NCI-H524 treated with DMSO at 0.1 percent for 48 hours (cell line): Measurements from ENCODE around the gene GREB1.

Experiments used
- DNase-seq: peaks from one replicate; lab custom pipeline; 2025; lab: John Stamatoyannopoulos, UW

GREB1 gene

DNA sequence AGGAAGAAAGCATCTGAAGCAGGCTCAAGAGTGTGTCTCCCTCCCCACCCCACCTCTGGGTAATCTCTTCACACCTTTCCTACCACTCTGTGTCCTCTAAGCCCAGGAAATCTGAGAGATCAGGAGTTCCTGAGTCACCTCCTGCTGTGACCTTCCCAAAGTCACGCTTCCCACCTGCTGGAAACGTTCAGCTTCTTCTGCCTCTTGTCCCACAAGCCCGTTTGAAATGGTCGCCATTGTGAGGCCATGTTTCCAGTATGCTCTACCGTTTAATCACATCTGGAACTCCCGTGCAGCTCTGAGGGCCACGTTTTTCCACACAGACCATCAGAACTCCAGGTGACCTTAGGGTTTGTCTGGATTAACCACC is 25.9 kb downstream of the GREB1 start:
- DNase-seq: no peak

DNA sequence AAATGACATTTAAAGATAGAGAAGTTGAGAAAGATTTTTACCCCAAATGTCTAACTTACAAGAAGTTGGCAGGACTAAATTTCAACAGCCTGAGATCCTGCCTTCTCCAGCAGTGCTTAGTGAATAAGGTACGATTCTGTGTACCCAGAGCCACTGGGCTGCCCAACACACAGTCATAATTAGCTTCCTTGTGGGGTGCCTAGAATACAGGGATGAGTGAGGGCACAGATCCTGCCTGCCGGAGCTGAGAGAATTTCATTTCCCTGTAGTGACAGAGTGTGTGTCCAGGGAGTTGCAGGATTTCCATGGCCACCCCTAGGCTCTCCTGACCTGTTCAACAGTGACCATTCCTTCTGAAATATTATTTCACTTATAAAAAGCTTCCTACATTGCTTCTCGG is 27.0 kb downstream of the GREB1 start:
- no peak for DNase-seq

GRCh38 chr2:11562011-11562410 is 28.2 kb downstream of the GREB1 start:
- no peak for DNase-seq

- DNase-seq: no peak
Measured at GRCh38 chr2:11562476-11562875, 28.6 kb downstream of the GREB1 start.

- no peak for DNase-seq
Measured at GRCh38 chr2:11563784-11564666, 30.2 kb downstream of the GREB1 start.

- DNase-seq: no peak
Measured at GRCh38 chr2:11564816-11565567, 31.1 kb downstream of the GREB1 start.

- no peak for DNase-seq
Measured at GRCh38 chr2:11566383-11566782, 32.5 kb downstream of the GREB1 start.

- DNase-seq: no peak
Measured at GRCh38 chr2:11567631-11568031, 33.8 kb downstream of the GREB1 start.

GRCh38 chr2:11568436-11568835 is 34.6 kb downstream of the GREB1 start:
- no peak for DNase-seq

- DNase-seq: no peak
Measured at GRCh38 chr2:11569636-11570035, 35.8 kb downstream of the GREB1 start.

DNA sequence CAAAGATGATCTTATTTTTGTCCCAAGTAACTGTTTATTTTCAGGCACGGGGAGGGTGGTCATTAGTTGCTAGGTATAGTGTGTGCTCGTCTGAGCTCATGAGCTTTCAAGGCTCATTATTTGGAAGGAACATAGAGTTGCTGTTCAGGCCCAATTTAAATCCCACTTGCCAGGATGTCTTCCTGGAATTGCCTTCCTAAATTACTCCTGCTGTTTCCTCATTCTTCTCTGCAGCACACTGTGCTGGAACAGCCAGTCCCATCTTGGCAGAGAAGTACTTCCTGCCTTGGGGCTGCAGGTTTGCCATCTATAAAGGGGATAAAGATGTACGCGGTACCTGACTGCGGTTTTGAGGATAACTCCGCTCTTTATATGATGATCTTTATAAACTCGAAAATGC is 37.3 kb downstream of the GREB1 start:
- no peak for DNase-seq

DNA sequence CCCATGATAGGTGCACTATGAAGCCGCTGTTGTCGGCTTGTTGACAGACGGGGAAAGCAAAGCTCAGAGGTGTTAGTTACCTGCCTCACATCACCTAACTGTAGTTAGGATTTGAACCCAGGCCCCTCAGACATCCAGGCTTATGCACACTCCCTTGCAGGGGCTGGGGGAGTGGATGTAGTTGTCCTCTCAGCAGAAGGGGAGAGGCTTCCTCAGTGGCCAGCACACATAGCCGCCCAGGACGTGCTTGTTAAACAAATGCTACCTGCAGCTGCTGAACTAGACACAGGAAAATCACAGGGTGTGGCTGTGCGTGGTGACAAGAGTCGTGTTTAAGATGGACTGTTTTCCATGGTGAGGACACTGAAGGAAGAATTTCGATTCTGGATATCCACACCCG is 39.2 kb downstream of the GREB1 start:
- no peak for DNase-seq

DNA sequence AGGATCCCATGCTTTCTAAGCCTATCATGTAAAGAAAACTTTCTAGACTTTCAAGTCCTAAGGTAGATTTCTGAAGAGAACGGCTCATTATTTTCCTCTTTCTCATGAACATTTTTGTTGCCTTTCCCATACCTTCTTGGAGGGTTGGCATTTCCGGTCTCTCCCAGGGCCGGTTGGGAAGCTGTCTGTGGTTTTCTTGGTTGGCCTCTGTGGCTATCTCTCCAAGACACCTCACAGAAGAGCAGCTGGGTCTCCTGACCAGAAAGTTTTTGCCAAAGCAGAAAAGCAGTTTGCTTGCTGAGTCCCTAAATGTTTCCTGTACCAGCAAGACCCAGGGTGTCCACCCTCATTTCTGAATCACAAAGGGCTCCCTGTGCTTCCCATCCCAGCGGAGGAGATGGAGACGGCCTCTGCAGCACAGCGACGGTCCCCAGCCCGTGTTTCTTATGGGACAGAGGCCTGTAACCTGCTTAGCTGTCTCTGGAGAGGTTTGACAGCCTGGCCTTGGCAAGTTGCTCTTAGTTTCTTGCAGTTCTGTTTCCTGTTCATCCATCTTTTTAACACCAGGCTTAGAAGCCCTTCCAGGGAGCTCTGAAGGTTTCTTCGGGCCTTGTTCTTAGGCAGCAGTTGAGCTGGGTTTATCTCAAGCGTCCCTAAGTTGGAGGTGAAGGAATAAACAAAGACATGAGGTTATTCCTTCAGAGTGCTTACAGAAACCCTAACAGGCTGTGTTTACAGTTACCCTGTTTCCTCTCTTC is 39.8 kb downstream of the GREB1 start:
- DNase-seq: no peak

DNA sequence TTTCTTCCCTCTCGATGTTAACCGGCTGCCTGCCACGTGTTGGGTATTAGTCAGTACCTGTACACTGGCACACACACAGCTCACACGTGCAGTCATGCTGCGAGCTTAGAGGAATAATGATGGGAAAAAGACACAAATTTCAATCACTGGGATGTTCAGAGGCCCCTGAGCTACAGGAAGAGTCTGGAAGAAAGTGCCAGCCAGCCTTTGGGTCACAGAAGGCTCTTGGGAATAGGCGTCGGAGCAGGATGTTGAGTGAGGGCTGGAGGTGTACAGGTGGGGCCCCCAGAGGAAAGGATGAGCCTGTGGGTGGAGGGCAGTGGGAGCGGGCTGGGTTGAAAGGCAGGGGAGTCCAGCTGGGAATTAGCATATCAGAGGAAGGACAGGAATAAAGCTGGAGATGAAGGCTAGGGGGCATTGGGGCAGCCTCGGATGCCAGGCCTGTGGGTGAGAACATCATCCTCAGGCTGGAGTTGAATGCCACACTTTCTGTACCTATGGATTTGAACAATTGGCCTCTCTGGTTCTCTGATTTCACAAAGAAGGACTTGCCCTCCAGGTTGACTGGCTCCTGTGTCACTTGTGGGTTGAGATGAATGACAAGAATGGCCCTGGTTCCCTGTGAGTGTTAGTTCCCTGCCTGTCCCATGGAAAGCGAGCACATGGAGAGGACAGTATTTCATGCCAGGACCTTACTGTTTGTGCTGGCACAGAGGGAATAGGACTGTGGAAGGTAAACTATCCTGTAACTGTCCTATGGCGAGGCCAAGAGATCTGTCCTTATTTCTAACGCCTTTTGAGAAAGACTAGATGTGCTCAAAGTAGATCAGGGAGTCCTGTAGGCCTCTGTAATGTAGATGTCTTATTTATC is 40.6 kb downstream of the GREB1 start:
- DNase-seq: no peak

DNA sequence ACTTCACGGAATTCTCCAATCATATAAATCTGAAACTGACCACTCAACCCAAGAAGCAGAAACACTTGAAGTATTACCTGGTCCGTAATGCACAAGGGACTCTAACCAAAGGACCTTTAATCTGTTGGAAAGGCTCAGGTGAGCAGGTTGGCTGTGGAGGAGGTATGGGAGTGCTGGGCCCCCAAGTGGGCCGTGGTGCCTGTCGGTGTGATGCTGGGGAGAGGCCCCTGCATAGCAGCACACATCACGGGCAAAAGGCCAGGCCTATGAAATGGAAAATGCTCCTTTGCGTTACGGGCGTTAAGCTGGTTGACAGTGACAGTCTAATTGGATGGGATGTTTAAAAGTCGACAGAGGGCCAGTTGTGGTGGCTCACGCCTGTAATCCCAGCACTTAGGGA is 42.6 kb downstream of the GREB1 start:
- no peak for DNase-seq

DNA sequence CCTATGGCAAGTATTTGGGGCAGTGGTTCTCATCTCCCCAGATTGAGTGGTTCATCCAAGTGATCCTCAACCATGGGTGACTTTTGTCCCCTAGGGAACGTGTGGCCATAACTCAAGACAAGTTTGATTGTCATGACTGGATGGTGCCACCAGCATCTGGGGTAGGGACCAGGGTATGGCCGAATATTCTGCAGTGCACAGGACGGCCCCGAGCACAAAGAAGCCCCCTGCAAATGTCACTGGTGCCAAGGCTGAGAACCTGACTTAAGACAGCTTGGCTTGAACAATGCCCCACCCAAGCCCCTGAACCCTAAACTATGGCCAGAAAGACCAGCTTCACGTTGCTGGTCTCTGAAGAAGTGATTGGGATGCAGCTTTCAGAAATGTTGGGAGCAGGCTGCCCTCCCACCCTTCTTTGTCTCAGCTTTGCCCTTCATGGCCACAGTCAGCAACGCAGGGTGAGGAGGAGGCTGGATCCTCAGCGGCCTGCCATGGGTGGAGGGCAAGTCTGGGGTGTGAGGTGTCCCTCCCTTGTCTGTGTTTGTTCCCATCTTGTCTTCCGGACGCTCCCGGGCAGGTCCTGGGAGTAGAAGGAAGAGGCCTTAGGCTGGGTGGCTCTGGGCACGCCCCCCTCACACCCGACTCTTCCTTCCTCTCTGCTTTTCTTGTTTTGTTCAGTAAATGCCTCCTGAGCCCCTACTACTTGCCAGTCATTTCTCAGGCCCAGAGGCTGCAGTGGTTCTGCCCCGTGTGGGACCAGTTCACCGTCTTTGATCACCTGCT is 43.4 kb downstream of the GREB1 start:
- DNase-seq: no peak

DNA sequence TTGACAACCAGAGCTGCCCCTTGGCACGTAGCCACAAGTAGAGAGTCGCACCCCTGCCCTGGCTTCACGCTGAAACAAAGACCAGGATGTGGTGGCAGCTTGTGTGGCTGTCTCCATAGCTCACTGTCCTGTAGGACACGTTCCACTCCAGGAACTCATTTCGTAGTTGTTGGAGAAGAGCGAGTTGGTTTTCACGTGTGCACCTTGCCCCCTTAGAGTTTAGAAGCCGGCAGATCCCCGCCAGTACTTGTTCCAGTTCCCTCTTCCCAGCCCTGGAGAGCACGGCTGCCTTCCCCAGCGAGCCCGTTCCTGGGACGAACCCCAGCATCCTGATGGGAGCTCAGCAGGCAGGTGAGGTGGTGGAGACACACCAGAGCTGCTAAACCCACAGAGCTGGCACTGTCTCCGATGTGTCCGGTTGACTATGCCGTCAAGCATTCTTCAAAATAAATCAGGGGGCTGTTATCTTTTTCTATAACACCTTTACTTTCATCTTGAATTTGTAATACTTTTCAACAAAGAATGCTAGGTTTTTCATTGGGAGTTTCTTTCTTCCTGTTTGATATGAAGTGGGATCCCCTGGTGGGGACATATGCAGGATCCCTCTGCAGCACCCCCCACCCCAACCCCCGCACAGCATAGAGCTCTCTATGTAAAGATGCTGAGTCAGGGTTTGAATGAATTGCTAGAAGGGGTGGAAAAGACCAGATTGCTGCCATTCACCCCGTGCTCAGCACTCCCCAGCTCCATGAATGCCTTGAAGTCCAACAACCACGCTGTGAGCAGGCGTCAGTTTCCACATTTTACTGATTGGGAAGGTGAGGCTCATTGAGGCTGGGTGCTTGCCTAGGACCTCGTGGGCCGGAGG is 44.5 kb downstream of the GREB1 start:
- no peak for DNase-seq

DNA sequence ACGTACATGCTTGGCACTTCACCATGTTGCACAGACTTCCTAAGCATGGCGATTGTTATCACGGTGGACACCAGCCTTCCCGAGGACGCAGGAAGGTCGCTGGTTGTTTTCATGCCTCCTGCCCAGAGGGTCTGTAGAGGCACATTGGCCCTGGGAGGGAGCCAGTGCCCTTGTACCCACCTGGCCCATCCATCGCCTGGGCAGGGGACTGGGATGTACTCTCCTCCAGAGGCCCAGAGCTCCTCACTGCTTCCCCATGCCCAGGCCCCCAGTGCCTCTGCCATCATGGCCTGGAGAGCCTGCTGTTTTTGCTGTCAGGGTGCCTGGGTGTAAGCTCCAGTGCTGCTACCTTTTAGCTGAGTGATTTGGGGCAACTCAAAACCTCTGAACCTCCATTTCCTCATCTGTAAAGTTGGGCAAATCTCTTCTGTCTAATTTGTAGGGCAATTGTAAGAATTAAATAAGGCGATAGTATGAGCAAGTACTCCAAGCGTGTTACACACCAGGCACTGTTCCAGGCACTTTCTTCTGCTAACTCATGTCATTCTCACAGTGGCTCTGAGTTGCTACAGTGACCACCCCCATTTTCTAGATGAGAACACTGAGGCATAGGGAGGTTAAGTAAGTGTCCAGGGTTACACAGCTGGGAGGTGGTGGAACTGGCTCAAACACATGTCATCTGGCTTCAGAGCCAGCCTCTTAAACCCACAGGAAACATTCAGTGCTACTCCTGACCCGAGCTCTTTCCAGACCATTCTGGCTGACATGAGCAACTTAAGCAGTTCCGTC is 45.3 kb downstream of the GREB1 start:
- no peak for DNase-seq
